Kidney (tissue), 22 donors: ENCODE data around the gene CEP170. TPM values are rescaled to one million over a fixed set of nuclear protein-coding genes. Genes with fewer than 3 reads are reported as not detected.
A peak's percentile ranks its signal among the peaks of the same experiment; 100 is the strongest.

Experiments
- DNase-seq, 5 donors: peaks; one replicate each; pipeline ENCODE4 v3.0.0-alpha.2; 2013 to 2020
- FAIRE-seq: peaks from 2 replicates; lab custom pipeline; 2012; peaks lifted over from hg19 to GRCh38; lab: Jason Lieb, UNC
- H3K27ac ChIP-seq, 2 donors: one replicate each; pipeline ENCODE4 v1.7.0; 2013; ENCODE audit warnings: low read depth in 2 of 2, low read length in 2 of 2, inconsistent platforms in 1 of 2
- H3K27me3 ChIP-seq: one replicate; pipeline ENCODE4 v1.7.1; 2013; ENCODE audit warnings: low read length, inconsistent platforms; ENCODE audit not compliant: control insufficient read depth, insufficient read depth
- H3K36me3 ChIP-seq, 3 donors: one replicate each; pipeline versions ENCODE4 v1.7.0 to v1.7.1; 2013; ENCODE audit warnings: low read length in 3 of 3, control low read depth in 1 of 3, inconsistent platforms in 1 of 3; ENCODE audit not compliant: insufficient read depth in 3 of 3, control insufficient read depth in 2 of 3
- H3K4me1 ChIP-seq, 3 donors: one replicate each; pipeline versions ENCODE4 v1.7.0 to v1.7.1; 2013; ENCODE audit warnings: low read length in 3 of 3, inconsistent platforms in 1 of 3, low read depth in 1 of 3; ENCODE audit not compliant: control insufficient read depth in 2 of 3, insufficient read depth in 2 of 3
- H3K4me3 ChIP-seq, 3 donors: one replicate each; pipeline versions ENCODE4 v1.7.0 to v1.8.1; 2013; ENCODE audit warnings: low read length in 3 of 3, control low read depth in 1 of 3, inconsistent platforms in 1 of 3
- H3K9ac ChIP-seq, 3 donors: one replicate each; pipeline versions ENCODE4 v1.7.0 to v1.7.1; 2013; ENCODE audit warnings: low read length in 3 of 3, control low read depth in 1 of 3, inconsistent platforms in 1 of 3
- H3K9me3 ChIP-seq, 3 donors: one replicate each; pipeline versions ENCODE4 v1.7.0 to v1.7.1; 2013; ENCODE audit warnings: low read length in 3 of 3, control low read depth in 1 of 3, inconsistent platforms in 1 of 3; ENCODE audit not compliant: control insufficient read depth in 2 of 3, insufficient read depth in 1 of 3
- intact Hi-C: fragments of 100-400 bp; cut with DNase I; formaldehyde crosslinking; loops from one replicate; pipeline ENCODE4 v1.11.1; 2022
- long read RNA-seq, 10 donors: library from polyadenylated mRNA in 1 of 10; unstranded in 1 of 10; transcript quantifications; one replicate each; pipeline ENCODE4 v2.0.0 and lab custom pipeline, GENCODE V29; 2021 to 2026
- polyA plus RNA-seq: library from polyadenylated mRNA; stranded (reverse); fragments of 350-450 nt; fragmentation: Illumina TruSeq; extraction: RNeasy Lipid Tissue Mini Kit (QIAGEN cat#74804); gene quantifications from one replicate; pipeline ENCODE4 v1.2.3, GENCODE V29; 2014; ENCODE audit warnings: low read depth, low replicate concordance; ENCODE audit not compliant: insufficient read depth
- total RNA-seq: library from RNA; stranded (reverse); fragmentation: NEBNext Ultra II Directional; extraction: Animal tissue kit (Norgen Biotek cat#: 25700); gene quantifications from one replicate; pipeline ENCODE4 v1.2.1, GENCODE V29; 2021
- TF ChIP-seq, protein P1 (sequence below): IDR thresholded peaks from 3 replicates; pipeline ENCODE4 v1.5.1; 2012; ENCODE audit warnings: mild to moderate bottlenecking, moderate library complexity, borderline replicate concordance; ENCODE audit not compliant: insufficient read depth; ENCODE audit errors: extremely low read depth
- donor health status: control.
- donor health status: control.
- donor health status: control.
- donor health status: control.
- donor health status: control.
- donor health status: DM: yes; HTN: yes; CAD: no.
- donor health status: Normal renal cell carcinoma (clear cell type).

The CEP170 gene
- total RNA-seq (43.2 TPM), polyA plus RNA-seq (6.8 TPM)
- long read RNA-seq, donor 1, partial matches to known transcripts, result 5 of 7 reads
- long read RNA-seq, donor 1, other reads (novel, unspliced or antisense), result 0 of 7 reads
- long read RNA-seq, donor 2, partial matches to known transcripts, result 0 of 1 reads
- long read RNA-seq, donor 2, other reads (novel, unspliced or antisense), result 0 of 1 reads
- long read RNA-seq, donor 3, partial matches to known transcripts, result 19 of 20 reads
- long read RNA-seq, donor 3, other reads (novel, unspliced or antisense), result 0 of 20 reads
- long read RNA-seq, donor 4, partial matches to known transcripts, result 32 of 43 reads
- long read RNA-seq, donor 4, other reads (novel, unspliced or antisense), result 9 of 43 reads
- long read RNA-seq, donor 5, partial matches to known transcripts, result 0 of 1 reads
- long read RNA-seq, donor 5, other reads (novel, unspliced or antisense), result 0 of 1 reads
- long read RNA-seq, donor 6, partial matches to known transcripts, result 16 of 47 reads
- long read RNA-seq, donor 6, other reads (novel, unspliced or antisense), result 31 of 47 reads
- long read RNA-seq, donor 7, partial matches to known transcripts, result 5 of 11 reads
- long read RNA-seq, donor 7, other reads (novel, unspliced or antisense), result 6 of 11 reads
- long read RNA-seq, donor 8, partial matches to known transcripts, result 0 of 1 reads
- long read RNA-seq, donor 8, other reads (novel, unspliced or antisense), result 0 of 1 reads
- long read RNA-seq, donor 9, partial matches to known transcripts, result 0 of 1 reads
- long read RNA-seq, donor 9, other reads (novel, unspliced or antisense), result 0 of 1 reads
- long read RNA-seq, donor 10, partial matches to known transcripts, result 0 of 2 reads
- long read RNA-seq, donor 10, other reads (novel, unspliced or antisense), result 0 of 2 reads

DNA sequence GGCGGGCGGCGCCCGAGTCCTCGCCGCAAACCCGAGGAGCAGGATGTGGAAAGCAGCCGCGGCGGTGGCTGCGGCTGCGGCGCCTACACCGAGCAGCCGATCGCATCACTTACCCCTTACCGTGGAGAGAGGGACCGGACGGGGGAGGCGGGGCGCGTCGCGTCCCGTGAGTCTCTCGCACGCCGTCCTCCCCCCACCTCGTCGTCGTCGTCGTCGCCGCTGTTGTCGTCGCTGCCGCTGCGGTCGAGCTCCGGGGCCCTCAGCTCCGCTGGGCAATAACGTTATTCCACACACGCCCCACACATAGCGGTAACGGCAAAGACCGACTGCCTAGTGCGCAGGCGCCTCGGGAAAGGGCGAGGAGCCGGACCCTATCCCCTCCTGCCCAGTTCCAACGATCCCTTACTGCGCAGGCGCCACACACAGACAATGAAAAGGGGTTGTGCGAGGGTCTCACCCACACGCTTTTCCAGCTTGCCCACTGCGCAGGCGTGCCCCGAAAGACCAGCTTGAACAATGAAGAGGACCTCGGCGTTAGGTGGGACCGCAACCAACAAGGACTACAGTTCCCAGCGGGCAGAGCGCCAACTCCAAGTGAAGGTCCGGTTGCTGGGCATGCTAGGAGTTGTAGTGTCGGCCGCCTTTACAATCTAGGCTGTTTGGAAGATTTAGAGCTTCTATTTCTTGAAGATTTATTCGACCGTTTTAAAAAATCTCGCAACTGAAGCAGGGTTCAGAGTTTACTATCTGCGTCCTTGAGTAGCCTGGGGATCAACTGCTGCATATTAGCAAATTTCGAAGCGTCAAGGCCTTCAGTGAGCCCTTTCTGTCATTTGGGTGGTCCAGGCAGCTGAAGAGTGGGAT, at the start of gene CEP170:
Gene CEP170, minus strand, starts transcription at position 355 of the 864 bp plus-strand sequence. CDS start 30,001 bp downstream, outside the sequence.
- TF ChIP-seq, protein P1, sequence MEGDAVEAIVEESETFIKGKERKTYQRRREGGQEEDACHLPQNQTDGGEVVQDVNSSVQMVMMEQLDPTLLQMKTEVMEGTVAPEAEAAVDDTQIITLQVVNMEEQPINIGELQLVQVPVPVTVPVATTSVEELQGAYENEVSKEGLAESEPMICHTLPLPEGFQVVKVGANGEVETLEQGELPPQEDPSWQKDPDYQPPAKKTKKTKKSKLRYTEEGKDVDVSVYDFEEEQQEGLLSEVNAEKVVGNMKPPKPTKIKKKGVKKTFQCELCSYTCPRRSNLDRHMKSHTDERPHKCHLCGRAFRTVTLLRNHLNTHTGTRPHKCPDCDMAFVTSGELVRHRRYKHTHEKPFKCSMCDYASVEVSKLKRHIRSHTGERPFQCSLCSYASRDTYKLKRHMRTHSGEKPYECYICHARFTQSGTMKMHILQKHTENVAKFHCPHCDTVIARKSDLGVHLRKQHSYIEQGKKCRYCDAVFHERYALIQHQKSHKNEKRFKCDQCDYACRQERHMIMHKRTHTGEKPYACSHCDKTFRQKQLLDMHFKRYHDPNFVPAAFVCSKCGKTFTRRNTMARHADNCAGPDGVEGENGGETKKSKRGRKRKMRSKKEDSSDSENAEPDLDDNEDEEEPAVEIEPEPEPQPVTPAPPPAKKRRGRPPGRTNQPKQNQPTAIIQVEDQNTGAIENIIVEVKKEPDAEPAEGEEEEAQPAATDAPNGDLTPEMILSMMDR, result no peak
- intact Hi-C loops, result no loop called here
- H3K4me1 ChIP-seq, result peaks cover 0 to 21% (median 6%) of the 10 kb centered on the region in 3 donors
- no peaks in the 10 kb centered on the region for H3K36me3 ChIP-seq
- no peaks in the 10 kb centered on the region for H3K9me3 ChIP-seq
- H3K9ac ChIP-seq, result peak within 1 kb of the TSS; percentile 81 to 97 (median 96)
- H3K4me3 ChIP-seq, result peak within 1 kb of the TSS; percentile 96 to 99 (median 97)
- peak within 1 kb of the TSS; percentile 96 to 97 for H3K27ac ChIP-seq
- no peaks in the 10 kb centered on the region for H3K27me3 ChIP-seq
- FAIRE-seq (no peak), DNase-seq (peak; percentile 98 to 100 (median 100))

DNA sequence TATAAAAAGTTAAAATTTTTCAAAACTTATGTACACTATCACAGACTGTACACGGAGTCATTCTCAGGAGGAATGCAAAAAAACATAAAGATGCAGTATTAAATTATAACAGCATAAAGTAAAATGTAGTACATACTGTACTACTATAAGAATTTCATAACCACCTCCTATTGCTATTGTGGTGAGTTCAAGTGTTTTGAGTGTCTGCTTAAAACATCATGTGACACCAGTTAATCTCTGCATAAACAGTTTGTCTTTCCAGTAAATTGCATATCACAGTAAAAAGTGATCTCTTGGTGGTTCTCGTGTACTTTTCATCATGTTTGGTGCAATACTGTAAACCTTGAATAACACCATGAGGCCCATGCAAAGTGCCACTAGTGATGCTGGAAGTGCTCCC, 46.0 kb upstream of the CEP170 start:
- TF ChIP-seq, protein P1, result no peak
- no peaks in the 10 kb centered on the region for H3K9me3 ChIP-seq
- FAIRE-seq (no peak), DNase-seq (no peak)
- no peak overlapping the region for H3K9ac ChIP-seq
- H3K36me3 ChIP-seq, result peaks cover 0 to 4% (median 3%) of the 10 kb centered on the region in 3 donors
- intact Hi-C loops, result no loop called here
- H3K27me3 ChIP-seq, result no peaks in the 10 kb centered on the region
- no peak overlapping the region for H3K27ac ChIP-seq
- no peaks in the 10 kb centered on the region for H3K4me1 ChIP-seq
- H3K4me3 ChIP-seq, result no peak overlapping the region

DNA sequence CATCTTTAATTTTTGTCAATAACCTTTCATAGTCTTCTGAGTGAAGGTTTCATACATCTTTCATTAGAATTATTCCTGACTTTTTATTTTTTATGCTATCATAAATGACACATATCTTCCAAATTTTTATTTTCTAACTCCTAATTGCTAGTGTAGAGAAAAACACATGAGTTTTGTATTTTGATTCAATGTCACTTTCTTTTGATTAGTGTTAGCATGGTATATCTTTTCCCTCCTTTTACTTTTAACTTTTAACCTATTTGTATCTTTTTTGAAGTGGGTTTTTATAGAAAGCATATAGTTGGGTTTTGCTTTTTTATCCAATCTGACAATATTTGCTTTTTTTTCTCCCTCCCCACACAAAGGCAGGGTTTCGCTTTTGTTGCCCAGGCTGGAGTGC, 44.0 kb upstream of the CEP170 start:
- Histone ChIP-seq H3K4me1 (no peaks in the 10 kb centered on the region), H3K4me3 (no peak overlapping the region), H3K27ac (no peak overlapping the region), H3K9me3 (no peaks in the 10 kb centered on the region), H3K9ac (no peak overlapping the region), H3K27me3 (no peaks in the 10 kb centered on the region), H3K36me3 (peaks cover 0 to 4% (median 3%) of the 10 kb centered on the region in 3 donors)
- DNase-seq (no peak), FAIRE-seq (no peak)
- TF ChIP-seq, protein P1, result no peak
- intact Hi-C loops, result no loop called here
